ENCODE measurements around the gene STARD7. TPM values are rescaled to one million over a fixed set of nuclear protein-coding genes. Genes with fewer than 3 reads are reported as not detected.

The STARD7 gene
- total and polyA plus RNA-seq, 10 of the 15 experiments (the other 5 are each of a cell fraction or from before 2014, with no cell fraction given): 85.4 to 237 (median 153) TPM

DNA sequence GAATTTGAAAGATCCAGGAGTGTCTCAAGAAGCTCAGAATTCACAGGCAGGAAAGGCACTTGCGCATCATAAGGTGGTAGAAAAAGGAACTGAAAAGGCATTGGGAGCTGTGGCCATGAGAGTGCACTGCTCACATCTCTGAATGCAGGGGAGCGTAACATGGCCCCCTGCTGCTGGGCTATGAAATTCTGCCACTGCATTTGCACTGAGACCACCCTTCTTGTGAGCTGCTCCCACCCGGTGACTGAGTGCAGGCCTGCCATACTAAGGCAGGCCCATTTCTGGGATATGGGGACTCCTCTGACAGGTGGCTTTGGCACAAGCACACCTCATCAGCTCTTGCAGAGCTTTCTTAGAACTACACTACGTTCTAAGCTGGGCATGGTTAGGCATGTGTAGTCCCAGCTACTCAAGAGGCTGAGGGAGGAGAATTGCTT lies 25.3 kb upstream of the STARD7 start (continued):
- TF ChIP-seq MXI1 (IDR thresholded peaks at IDR 0.05; ENCODE audit: low read depth, low read length) (no peak), CHD1 (IDR thresholded peaks at IDR 0.05; ENCODE audit: low read depth, low read length) (no peak), MTA2 (IDR thresholded peaks at IDR 0.05; ENCODE audit: low read depth) (peak; percentile 62), MYC (IDR thresholded peaks at IDR 0.05; ENCODE audit: insufficient read depth, insufficient read length, insufficient replicate concordance, low read length, severe bottlenecking) (no peak), KAT2A (conservative IDR thresholded peaks at IDR 0.05; ENCODE audit: control insufficient read depth, low read depth, low read length) (no peak), IRF4 (IDR thresholded peaks at IDR 0.05; ENCODE audit: low read depth, low read length) (peak; percentile 81), CTCF (IDR thresholded peaks at IDR 0.05 in 2 of 3, conservative IDR thresholded peaks at IDR 0.05 in 1 of 3; ENCODE audit: control insufficient read depth in 2 of 3, extremely low read depth in 1 of 3, insufficient read depth in 1 of 3, low read depth in 3 of 3, low read length in 3 of 3) (peak; percentile 44 to 51 (median 46); a peak in 5 of 6 replicates), POLR2A (IDR thresholded peaks at IDR 0.05; ENCODE audit: low read depth, low read length) (no peak), IKZF1 (conservative IDR thresholded peaks at IDR 0.05) (peak; percentile 67), HDGF (IDR thresholded peaks at IDR 0.05) (peak; percentile 76), ATF2 (IDR thresholded peaks at IDR 0.05; ENCODE audit: low read length) (no peak), DPF2 (IDR thresholded peaks at IDR 0.05) (peak; percentile 83), SIX5 (IDR thresholded peaks at IDR 0.05; ENCODE audit: low read depth, low read length, severe bottlenecking) (no peak), SPI1 (IDR thresholded peaks at IDR 0.05; ENCODE audit: borderline replicate concordance, insufficient read depth, low read depth, low read length) (peak; percentile 97), CHD2 (IDR thresholded peaks at IDR 0.05; ENCODE audit: borderline replicate concordance, low read depth, low read length) (peak; percentile 63; the same call in 1 of the 2 replicates), STAT3 (IDR thresholded peaks at IDR 0.05; ENCODE audit: low read depth, low read length) (no peak), CEBPB (IDR thresholded peaks at IDR 0.05; ENCODE audit: borderline replicate concordance in 1 of 2, low read depth in 2 of 2, low read length in 2 of 2) (no peak), ZNF217 (IDR thresholded peaks at IDR 0.05) (no peak)
- TF ChIP-seq, protein P1, sequence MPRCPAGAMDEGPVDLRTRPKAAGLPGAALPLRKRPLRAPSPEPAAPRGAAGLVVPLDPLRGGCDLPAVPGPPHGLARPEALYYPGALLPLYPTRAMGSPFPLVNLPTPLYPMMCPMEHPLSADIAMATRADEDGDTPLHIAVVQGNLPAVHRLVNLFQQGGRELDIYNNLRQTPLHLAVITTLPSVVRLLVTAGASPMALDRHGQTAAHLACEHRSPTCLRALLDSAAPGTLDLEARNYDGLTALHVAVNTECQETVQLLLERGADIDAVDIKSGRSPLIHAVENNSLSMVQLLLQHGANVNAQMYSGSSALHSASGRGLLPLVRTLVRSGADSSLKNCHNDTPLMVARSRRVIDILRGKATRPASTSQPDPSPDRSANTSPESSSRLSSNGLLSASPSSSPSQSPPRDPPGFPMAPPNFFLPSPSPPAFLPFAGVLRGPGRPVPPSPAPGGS (IDR thresholded peaks at IDR 0.05; ENCODE audit: borderline replicate concordance, insufficient read depth, low read depth, low read length, poor library complexity, severe bottlenecking): no peak
- TF ChIP-seq, protein P2, sequence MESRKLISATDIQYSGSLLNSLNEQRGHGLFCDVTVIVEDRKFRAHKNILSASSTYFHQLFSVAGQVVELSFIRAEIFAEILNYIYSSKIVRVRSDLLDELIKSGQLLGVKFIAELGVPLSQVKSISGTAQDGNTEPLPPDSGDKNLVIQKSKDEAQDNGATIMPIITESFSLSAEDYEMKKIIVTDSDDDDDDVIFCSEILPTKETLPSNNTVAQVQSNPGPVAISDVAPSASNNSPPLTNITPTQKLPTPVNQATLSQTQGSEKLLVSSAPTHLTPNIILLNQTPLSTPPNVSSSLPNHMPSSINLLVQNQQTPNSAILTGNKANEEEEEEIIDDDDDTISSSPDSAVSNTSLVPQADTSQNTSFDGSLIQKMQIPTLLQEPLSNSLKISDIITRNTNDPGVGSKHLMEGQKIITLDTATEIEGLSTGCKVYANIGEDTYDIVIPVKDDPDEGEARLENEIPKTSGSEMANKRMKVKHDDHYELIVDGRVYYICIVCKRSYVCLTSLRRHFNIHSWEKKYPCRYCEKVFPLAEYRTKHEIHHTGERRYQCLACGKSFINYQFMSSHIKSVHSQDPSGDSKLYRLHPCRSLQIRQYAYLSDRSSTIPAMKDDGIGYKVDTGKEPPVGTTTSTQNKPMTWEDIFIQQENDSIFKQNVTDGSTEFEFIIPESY (IDR thresholded peaks at IDR 0.05): no peak
- TF ChIP-seq, protein P3, sequence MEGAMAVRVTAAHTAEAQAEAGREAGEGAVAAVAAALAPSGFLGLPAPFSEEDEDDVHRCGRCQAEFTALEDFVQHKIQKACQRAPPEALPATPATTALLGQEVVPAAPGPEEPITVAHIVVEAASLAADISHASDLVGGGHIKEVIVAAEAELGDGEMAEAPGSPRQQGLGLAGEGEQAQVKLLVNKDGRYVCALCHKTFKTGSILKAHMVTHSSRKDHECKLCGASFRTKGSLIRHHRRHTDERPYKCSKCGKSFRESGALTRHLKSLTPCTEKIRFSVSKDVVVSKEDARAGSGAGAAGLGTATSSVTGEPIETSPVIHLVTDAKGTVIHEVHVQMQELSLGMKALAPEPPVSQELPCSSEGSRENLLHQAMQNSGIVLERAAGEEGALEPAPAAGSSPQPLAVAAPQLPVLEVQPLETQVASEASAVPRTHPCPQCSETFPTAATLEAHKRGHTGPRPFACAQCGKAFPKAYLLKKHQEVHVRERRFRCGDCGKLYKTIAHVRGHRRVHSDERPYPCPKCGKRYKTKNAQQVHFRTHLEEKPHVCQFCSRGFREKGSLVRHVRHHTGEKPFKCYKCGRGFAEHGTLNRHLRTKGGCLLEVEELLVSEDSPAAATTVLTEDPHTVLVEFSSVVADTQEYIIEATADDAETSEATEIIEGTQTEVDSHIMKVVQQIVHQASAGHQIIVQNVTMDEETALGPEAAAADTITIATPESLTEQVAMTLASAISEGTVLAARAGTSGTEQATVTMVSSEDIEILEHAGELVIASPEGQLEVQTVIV (IDR thresholded peaks at IDR 0.05; ENCODE audit: borderline replicate concordance, partially characterized antibody): no peak

Data from GM12878 (cell line).